ENCODE results near the gene TBC1D22A.
A peak's percentile ranks its signal among the peaks of the same experiment; 100 is the strongest.

Gene TBC1D22A

GRCh38 chr22:46846150-46846831, 83.8 kb downstream of the TBC1D22A start:
- no peaks in the 10 kb centered on the region for H3K9me3 ChIP-seq (ENCODE audit: severe bottlenecking)
- ATAC-seq (ENCODE audit: low read depth) (peak; percentile 58), DNase-seq (ENCODE audit: low spot score) (no peak)
- peak overlapping the region; percentile 2 for H3K27ac ChIP-seq (ENCODE audit: poor library complexity, severe bottlenecking)
- TF ChIP-seq CTCF (IDR thresholded peaks at IDR 0.05; ENCODE audit: poor library complexity, severe bottlenecking), result no peak
- H3K4me3 ChIP-seq (ENCODE audit: severe bottlenecking), result no peak overlapping the region
- peaks cover 27% of the 10 kb centered on the region for H3K4me1 ChIP-seq (ENCODE audit: insufficient read depth, poor library complexity, severe bottlenecking)
- peaks cover 8% of the 10 kb centered on the region for H3K36me3 ChIP-seq (ENCODE audit: low read depth)
- no peaks in the 10 kb centered on the region for H3K27me3 ChIP-seq (ENCODE audit: insufficient read depth, poor library complexity, severe bottlenecking)

GRCh38 chr22:46846832-46847355, 84.4 kb downstream of the TBC1D22A start:
- Histone ChIP-seq H3K36me3 (ENCODE audit: low read depth) (peaks cover 8% of the 10 kb centered on the region), H3K4me3 (ENCODE audit: severe bottlenecking) (no peak overlapping the region), H3K9me3 (ENCODE audit: severe bottlenecking) (no peaks in the 10 kb centered on the region), H3K4me1 (ENCODE audit: insufficient read depth, poor library complexity, severe bottlenecking) (peaks cover 27% of the 10 kb centered on the region), H3K27me3 (ENCODE audit: insufficient read depth, poor library complexity, severe bottlenecking) (no peaks in the 10 kb centered on the region), H3K27ac (ENCODE audit: poor library complexity, severe bottlenecking) (no peak overlapping the region)
- no peak for TF ChIP-seq CTCF (IDR thresholded peaks at IDR 0.05; ENCODE audit: poor library complexity, severe bottlenecking)
- DNase-seq (ENCODE audit: low spot score) (no peak), ATAC-seq (ENCODE audit: low read depth) (no peak)

GRCh38 chr22:46848197-46848596, 85.7 kb downstream of the TBC1D22A start:
- DNase-seq (ENCODE audit: low spot score) (no peak), ATAC-seq (ENCODE audit: low read depth) (peak; percentile 71)
- peaks cover 17% of the 10 kb centered on the region for H3K4me1 ChIP-seq (ENCODE audit: insufficient read depth, poor library complexity, severe bottlenecking)
- H3K9me3 ChIP-seq (ENCODE audit: severe bottlenecking), result no peaks in the 10 kb centered on the region
- TF ChIP-seq CTCF (IDR thresholded peaks at IDR 0.05; ENCODE audit: poor library complexity, severe bottlenecking), result no peak
- H3K27ac ChIP-seq (ENCODE audit: poor library complexity, severe bottlenecking), result no peak overlapping the region
- H3K4me3 ChIP-seq (ENCODE audit: severe bottlenecking), result no peak overlapping the region
- H3K27me3 ChIP-seq (ENCODE audit: insufficient read depth, poor library complexity, severe bottlenecking), result no peaks in the 10 kb centered on the region
- H3K36me3 ChIP-seq (ENCODE audit: low read depth), result peaks cover 8% of the 10 kb centered on the region

GRCh38 chr22:46849101-46849500, 86.7 kb downstream of the TBC1D22A start:
- Histone ChIP-seq H3K4me3 (ENCODE audit: severe bottlenecking) (no peak overlapping the region), H3K27me3 (ENCODE audit: insufficient read depth, poor library complexity, severe bottlenecking) (no peaks in the 10 kb centered on the region), H3K36me3 (ENCODE audit: low read depth) (peaks cover 8% of the 10 kb centered on the region), H3K27ac (ENCODE audit: poor library complexity, severe bottlenecking) (no peak overlapping the region), H3K4me1 (ENCODE audit: insufficient read depth, poor library complexity, severe bottlenecking) (peaks cover 17% of the 10 kb centered on the region), H3K9me3 (ENCODE audit: severe bottlenecking) (no peaks in the 10 kb centered on the region)
- no peak for TF ChIP-seq CTCF (IDR thresholded peaks at IDR 0.05; ENCODE audit: poor library complexity, severe bottlenecking)
- DNase-seq (ENCODE audit: low spot score) (no peak), ATAC-seq (ENCODE audit: low read depth) (no peak)

GRCh38 chr22:46849951-46850350, 87.5 kb downstream of the TBC1D22A start:
- ATAC-seq (ENCODE audit: low read depth) (no peak), DNase-seq (ENCODE audit: low spot score) (no peak)

More at GRCh38 chr22:46849951-46850350, 87.5 kb downstream of the TBC1D22A start:
- Histone ChIP-seq H3K4me3 (ENCODE audit: severe bottlenecking) (no peak overlapping the region), H3K27ac (ENCODE audit: poor library complexity, severe bottlenecking) (no peak overlapping the region), H3K27me3 (ENCODE audit: insufficient read depth, poor library complexity, severe bottlenecking) (no peaks in the 10 kb centered on the region), H3K36me3 (ENCODE audit: low read depth) (peaks cover 8% of the 10 kb centered on the region), H3K9me3 (ENCODE audit: severe bottlenecking) (no peaks in the 10 kb centered on the region), H3K4me1 (ENCODE audit: insufficient read depth, poor library complexity, severe bottlenecking) (peaks cover 17% of the 10 kb centered on the region)
- TF ChIP-seq CTCF (IDR thresholded peaks at IDR 0.05; ENCODE audit: poor library complexity, severe bottlenecking), result no peak

Measured in RWPE2 (cell line).